DOHH2 (cell line): ENCODE measurements around the gene TAS2R46.

Experiments used
- CTCF ChIP-seq: fragments of 200-600 bp; sonication (generic); IDR thresholded peaks from one replicate; pipeline ENCODE4 v1.5.1; 2014; ENCODE audit warnings: antibody characterized with exemption, mild to moderate bottlenecking, low read depth, low read length; ENCODE audit not compliant: poor library complexity, severe bottlenecking
- EZH2phosphoT487 ChIP-seq: fragments of 200-600 bp; sonication (generic); IDR thresholded peaks from 2 replicates; pipeline ENCODE4 v1.6.1; 2017; ENCODE audit warnings: borderline replicate concordance, mild to moderate bottlenecking, antibody characterized with exemption, low read length, moderate library complexity, mixed read lengths

- TF ChIP-seq CTCF (no peak), EZH2phosphoT487 (no peak)
These were observed 9.3 kb upstream of the TAS2R46 start for GRCh38 chr12:11071414-11071813.
